IMR-90 (cell line): ENCODE results near the gene IFFO2. TPM values are rescaled to one million over a fixed set of nuclear protein-coding genes. Genes with fewer than 3 reads are reported as not detected.

Source experiments
- ATAC-seq: fragments of 200-7000 bp; cut with Tn5 transposase; 2 replicates; pipeline ENCODE4 v1.9.1; 2020; ENCODE audit warnings: low read depth, mild to moderate bottlenecking, moderate library complexity
- BruUV-seq: library from RNA; stranded (reverse); fragments of 400-500 nt; replicated peaks from 2 replicates; lab custom pipeline; 2021; lab: Mats Ljungman, UMichigan
- CTCF ChIA-PET: fragments of 300-600 bp; formaldehyde crosslinking; extraction: SDS; loops from one replicate; lab custom pipeline; 2021; ENCODE audit warnings: antibody characterized with exemption; lab: Yijun Ruan, JAX
- POLR2A ChIA-PET: fragments of 300-600 bp; sonication (Branson Sonifier 250); formaldehyde crosslinking; loops from one replicate; lab custom pipeline; 2022; ENCODE audit warnings: antibody characterized with exemption; ENCODE audit not compliant: unreplicated experiment; lab: Charles Lee
- DNase-seq: peaks from one replicate; pipeline ENCODE4 v3.0.0; 2013
- H2AFZ ChIP-seq: replicated peaks from 2 replicates; pipeline ENCODE3; 2013; ENCODE audit warnings: low read length, mild to moderate bottlenecking; ENCODE audit not compliant: poor library complexity
- H2AK5ac ChIP-seq: 2 replicates; pipeline ENCODE4 v1.6.1; 2013; ENCODE audit warnings: low read depth, low read length, inconsistent platforms
- H2AK9ac ChIP-seq: replicated peaks from 2 replicates; pipeline ENCODE3; 2013; ENCODE audit warnings: mild to moderate bottlenecking, low read depth, low read length, moderate library complexity; ENCODE audit not compliant: poor library complexity
- H2BK120ac ChIP-seq: 2 replicates; pipeline ENCODE4 v1.6.1; 2013; ENCODE audit warnings: low read depth, low read length, inconsistent platforms
- H2BK15ac ChIP-seq: 3 replicates; pipeline ENCODE4 v1.6.1; 2013; ENCODE audit warnings: low read depth, low read length, inconsistent platforms
- H2BK20ac ChIP-seq: 2 replicates; pipeline ENCODE4 v1.6.1; 2013; ENCODE audit warnings: low read depth, mild to moderate bottlenecking, inconsistent platforms, low read length, moderate library complexity
- H2BK5ac ChIP-seq: 2 replicates; pipeline ENCODE4 v1.6.1; 2013; ENCODE audit warnings: mild to moderate bottlenecking, low read depth, low read length, inconsistent platforms; ENCODE audit not compliant: poor library complexity, severe bottlenecking
- H3K14ac ChIP-seq: replicated peaks from 2 replicates; pipeline ENCODE4 v1.6.1; 2013; ENCODE audit warnings: low read depth, low read length, inconsistent platforms
- H3K18ac ChIP-seq: 2 replicates; pipeline ENCODE4 v1.6.1; 2013; ENCODE audit warnings: low read depth, low read length, control low read depth
- H3K23ac ChIP-seq: 2 replicates; pipeline ENCODE4 v1.6.1; 2013; ENCODE audit warnings: low read depth, low read length, inconsistent platforms
- H3K27ac ChIP-seq: 2 replicates; pipeline ENCODE4 v1.5.1; 2013; ENCODE audit warnings: mild to moderate bottlenecking, control low read depth, low read length; ENCODE audit not compliant: insufficient read depth
- H3K27me3 ChIP-seq: 2 replicates; pipeline ENCODE4 v1.6.1; 2013; ENCODE audit warnings: low read length; ENCODE audit not compliant: control insufficient read depth, insufficient read depth
- H3K36me3 ChIP-seq: 2 replicates; pipeline ENCODE4 v1.6.1; 2013; ENCODE audit warnings: low read length, mixed read lengths; ENCODE audit not compliant: control insufficient read depth, insufficient read depth
- H3K4ac ChIP-seq: 2 replicates; pipeline ENCODE4 v1.6.1; 2013; ENCODE audit warnings: low read depth, low read length, inconsistent platforms
- H3K4me1 ChIP-seq: 2 replicates; pipeline ENCODE4 v1.6.1; 2013; ENCODE audit warnings: low read length, mixed read lengths; ENCODE audit not compliant: control insufficient read depth, insufficient read depth
- H3K4me2 ChIP-seq: 2 replicates; pipeline ENCODE4 v1.6.1; 2013; ENCODE audit warnings: low read depth, mild to moderate bottlenecking, control low read depth, low read length, moderate library complexity
- H3K4me3 ChIP-seq: 2 replicates; pipeline ENCODE4 v1.5.1; 2013; ENCODE audit warnings: low read depth, mild to moderate bottlenecking, control low read depth, low read length, moderate library complexity; ENCODE audit not compliant: insufficient read depth
- H3K56ac ChIP-seq: 2 replicates; pipeline ENCODE4 v1.6.1; 2013; ENCODE audit warnings: low read length, inconsistent platforms; ENCODE audit not compliant: insufficient read depth; ENCODE audit errors: extremely low read depth
- H3K79me1 ChIP-seq, 2 experiments: 2 replicates each; pipeline ENCODE4 v1.6.1; 2013; ENCODE audit warnings: low read length in 2 of 2, inconsistent platforms in 1 of 2, low read depth in 1 of 2
- H3K9ac ChIP-seq: 2 replicates; pipeline ENCODE4 v1.6.1; 2013; ENCODE audit warnings: low read depth, low read length, control low read depth
- H3K9me1 ChIP-seq: 2 replicates; pipeline ENCODE4 v1.6.1; 2013; ENCODE audit warnings: low read length, inconsistent platforms; ENCODE audit not compliant: insufficient read depth
- H3K9me3 ChIP-seq: 2 replicates; pipeline ENCODE4 v1.6.1; 2013; ENCODE audit warnings: low read length; ENCODE audit not compliant: control insufficient read depth, insufficient read depth
- H4K20me1 ChIP-seq: 2 replicates; pipeline ENCODE4 v1.6.1; 2013; ENCODE audit warnings: low read length, inconsistent platforms; ENCODE audit not compliant: insufficient read depth
- H4K5ac ChIP-seq: 2 replicates; pipeline ENCODE4 v1.6.1; 2013; ENCODE audit warnings: mild to moderate bottlenecking, low read depth, low read length, control low read depth
- H4K8ac ChIP-seq, 2 experiments: 2 replicates each; pipeline ENCODE4 v1.6.1; 2013; ENCODE audit warnings: low read depth in 2 of 2, low read length in 2 of 2, control low read depth in 1 of 2, inconsistent platforms in 1 of 2
- H4K91ac ChIP-seq: 2 replicates; pipeline ENCODE4 v1.6.1; 2013; ENCODE audit warnings: low read depth, low read length, inconsistent platforms; ENCODE audit not compliant: insufficient read depth
- BHLHE40 ChIP-seq: fragments of 150-350 bp; IDR thresholded peaks from 2 replicates; pipeline ENCODE4 v1.6.1; 2016; ENCODE audit warnings: mild to moderate bottlenecking, low read depth, low read length
- CEBPB ChIP-seq: IDR thresholded peaks from 2 replicates; pipeline ENCODE4 v1.6.1; 2012; ENCODE audit warnings: low read depth, low read length, improper control_type of control experiment
- CHD1 ChIP-seq: IDR thresholded peaks from 2 replicates; pipeline ENCODE4 v1.6.1; 2012; ENCODE audit warnings: low read depth, low read length, improper control_type of control experiment
- CTCF ChIP-seq: conservative IDR thresholded peaks from 2 replicates; pipeline ENCODE4 v1.5.1; 2012; ENCODE audit warnings: mild to moderate bottlenecking, low read depth, low read length, improper control_type of control experiment
- FOS ChIP-seq: fragments of 150-350 bp; IDR thresholded peaks from 2 replicates; pipeline ENCODE4 v1.6.1; 2016; ENCODE audit warnings: low read depth, low read length
- MAFK ChIP-seq: IDR thresholded peaks from 2 replicates; pipeline ENCODE4 v1.6.1; 2012; ENCODE audit warnings: low read depth, low read length, improper control_type of control experiment
- MAZ ChIP-seq: IDR thresholded peaks from 2 replicates; pipeline ENCODE4 v1.6.1; 2012; ENCODE audit warnings: low read depth, mild to moderate bottlenecking, low read length, improper control_type of control experiment, moderate library complexity, borderline replicate concordance
- MXI1 ChIP-seq: IDR thresholded peaks from 2 replicates; pipeline ENCODE4 v1.6.1; 2012; ENCODE audit warnings: low read depth, mild to moderate bottlenecking, low read length, moderate library complexity, borderline replicate concordance
- NFE2L2 ChIP-seq: fragments of 150-350 bp; IDR thresholded peaks from 2 replicates; pipeline ENCODE4 v1.6.1; 2016; ENCODE audit warnings: low read depth, mild to moderate bottlenecking, low read length
- POLR2A ChIP-seq: IDR thresholded peaks from 2 replicates; pipeline ENCODE4 v1.6.1; 2012; ENCODE audit warnings: mild to moderate bottlenecking, low read depth, low read length
- RAD21 ChIP-seq: IDR thresholded peaks from 2 replicates; pipeline ENCODE4 v1.6.1; 2012; ENCODE audit warnings: low read length, improper control_type of control experiment
- RCOR1 ChIP-seq: IDR thresholded peaks from 2 replicates; pipeline ENCODE4 v1.6.1; 2012; ENCODE audit warnings: mild to moderate bottlenecking, low read length, improper control_type of control experiment; ENCODE audit not compliant: insufficient replicate concordance
- RFX5 ChIP-seq: IDR thresholded peaks from 2 replicates; pipeline ENCODE4 v1.8.0; 2012; ENCODE audit warnings: low read depth, mild to moderate bottlenecking, low read length, moderate library complexity
- SMC3 ChIP-seq: fragments of 150-350 bp; IDR thresholded peaks from 2 replicates; pipeline ENCODE4 v1.6.1; 2016; ENCODE audit warnings: low read depth, mild to moderate bottlenecking, antibody characterized with exemption, low read length, moderate library complexity
- WGBS, 2 experiments: methylation state at CpG; one replicate each; pipeline versions ENCODE4 v1.1.5 to v1.1.7; 2013; ENCODE audit warnings: missing lambda C conversion rate in 2 of 2; ENCODE audit not compliant: insufficient read length in 1 of 2; ENCODE audit errors: extremely low coverage in 2 of 2; 5-methylcytosine and 5-hydroxymethylcytosine counted together
- dilution Hi-C: fragments of 300-500 bp; cut with HindIII; formaldehyde crosslinking; loops from one replicate; pipeline ENCODE4 v1.14.3; 2018; ENCODE audit warnings: low sequenced_read_pairs; ENCODE audit not compliant: unreplicated experiment
- in situ Hi-C: fragments of 300-500 bp; cut with MboI; formaldehyde crosslinking; loops from 3 replicates; pipeline ENCODE4 v1.14.3; 2019; ENCODE audit warnings: low sequenced_read_pairs, inconsistent platforms, mixed read lengths
- intact Hi-C: fragments of 100-400 bp; cut with micrococcal nuclease; formaldehyde crosslinking; loops from 2 replicates; pipeline ENCODE4 v1.10.0; 2022
- polyA plus RNA-seq, 3 experiments: library from polyadenylated mRNA; depleted of rRNA; stranded (reverse); fragments of >200 nt; gene quantifications; 2 replicates each; pipeline ENCODE4 v1.2.3, GENCODE V29; 2012; ENCODE audit warnings: low replicate concordance in 1 of 3
- total RNA-seq: library from RNA; depleted of rRNA; stranded (reverse); fragments of >200 nt; gene quantifications from 2 replicates; pipeline ENCODE4 v1.2.3, GENCODE V29; 2012
- TF ChIP-seq, protein P1 (sequence below): fragments of 150-350 bp; IDR thresholded peaks from 2 replicates; pipeline ENCODE4 v1.6.1; 2017; ENCODE audit warnings: mild to moderate bottlenecking, antibody characterized with exemption, low read length, low read depth
- TF ChIP-seq, protein P2 (sequence below): fragments of 150-350 bp; IDR thresholded peaks from 2 replicates; pipeline ENCODE4 v1.6.1; 2016; ENCODE audit warnings: low read depth, mild to moderate bottlenecking, low read length, moderate library complexity, borderline replicate concordance

IFFO2 gene
- total and polyA plus RNA-seq, 2 of the 4 experiments (the other 2 are of a cell fraction), result 14.5 to 18.2 TPM

GRCh38 chr1:18876210-18876609 lies 80.3 kb downstream of the IFFO2 start:
- no peak overlapping the region for H3K9ac ChIP-seq
- no peak overlapping the region for H3K4ac ChIP-seq
- H2BK20ac ChIP-seq, result no peak overlapping the region
- H3K4me3 ChIP-seq, result no peak overlapping the region
- no peak overlapping the region for H2BK120ac ChIP-seq
- intact Hi-C loops, result no loop called here
- ATAC-seq (no peak), DNase-seq (no peak)
- H3K4me1 ChIP-seq, result no peaks in the 10 kb centered on the region
- no peaks in the 10 kb centered on the region for H4K20me1 ChIP-seq
- WGBS, 2 experiments, result no CpG with 5 or more reads among the region's 10 CpGs
- no peak overlapping the region for H4K91ac ChIP-seq
- ChIA-PET POLR2A (no interaction called here), CTCF (interaction anchor here (0.9 to 1.1 kb wide), 3 partner anchors 11 to 278 kb away, joined by 3 to 4 read pairs (median 4); no protein-coding TSS in a partner anchor)
- H2AK5ac ChIP-seq, result no peak overlapping the region
- no peak overlapping the region for H3K27ac ChIP-seq
- H3K9me1 ChIP-seq, result no peaks in the 10 kb centered on the region
- no peak overlapping the region for H2BK15ac ChIP-seq
- H4K5ac ChIP-seq, result no peak overlapping the region
- H3K27me3 ChIP-seq, result no peaks in the 10 kb centered on the region
- no peak overlapping the region for H3K56ac ChIP-seq
- no peaks in the 10 kb centered on the region for H3K9me3 ChIP-seq
- in situ Hi-C loops, result loop anchor here (10.0 kb wide), 1 partner anchor 281 kb away; no protein-coding TSS in a partner anchor
- TF ChIP-seq RAD21, result no peak
- TF ChIP-seq, protein P1, sequence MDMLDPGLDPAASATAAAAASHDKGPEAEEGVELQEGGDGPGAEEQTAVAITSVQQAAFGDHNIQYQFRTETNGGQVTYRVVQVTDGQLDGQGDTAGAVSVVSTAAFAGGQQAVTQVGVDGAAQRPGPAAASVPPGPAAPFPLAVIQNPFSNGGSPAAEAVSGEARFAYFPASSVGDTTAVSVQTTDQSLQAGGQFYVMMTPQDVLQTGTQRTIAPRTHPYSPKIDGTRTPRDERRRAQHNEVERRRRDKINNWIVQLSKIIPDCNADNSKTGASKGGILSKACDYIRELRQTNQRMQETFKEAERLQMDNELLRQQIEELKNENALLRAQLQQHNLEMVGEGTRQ, result no peak
- no peak for TF ChIP-seq CTCF
- no peak for TF ChIP-seq MAZ
- no peak for TF ChIP-seq POLR2A
- TF ChIP-seq CHD1, result no peak
- no peak for TF ChIP-seq BHLHE40
- TF ChIP-seq NFE2L2, result no peak
- no peak for TF ChIP-seq SMC3
- TF ChIP-seq CEBPB, result no peak
- TF ChIP-seq MAFK, result no peak
- no peak for TF ChIP-seq RFX5
- TF ChIP-seq, protein P2, sequence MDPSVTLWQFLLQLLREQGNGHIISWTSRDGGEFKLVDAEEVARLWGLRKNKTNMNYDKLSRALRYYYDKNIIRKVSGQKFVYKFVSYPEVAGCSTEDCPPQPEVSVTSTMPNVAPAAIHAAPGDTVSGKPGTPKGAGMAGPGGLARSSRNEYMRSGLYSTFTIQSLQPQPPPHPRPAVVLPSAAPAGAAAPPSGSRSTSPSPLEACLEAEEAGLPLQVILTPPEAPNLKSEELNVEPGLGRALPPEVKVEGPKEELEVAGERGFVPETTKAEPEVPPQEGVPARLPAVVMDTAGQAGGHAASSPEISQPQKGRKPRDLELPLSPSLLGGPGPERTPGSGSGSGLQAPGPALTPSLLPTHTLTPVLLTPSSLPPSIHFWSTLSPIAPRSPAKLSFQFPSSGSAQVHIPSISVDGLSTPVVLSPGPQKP, result no peak
- TF ChIP-seq RCOR1, result no peak
- no peak for TF ChIP-seq MXI1
- TF ChIP-seq FOS, result no peak
- H3K36me3 ChIP-seq, result peaks cover 2% of the 10 kb centered on the region
- no peak overlapping the region for H2AFZ ChIP-seq
- no peaks in the 10 kb centered on the region for H3K79me1 ChIP-seq
- dilution Hi-C loops, result no loop called here
- H2AK9ac ChIP-seq, result no peak overlapping the region
- H3K4me2 ChIP-seq, result no peak overlapping the region
- H4K8ac ChIP-seq, result no peak overlapping the region
- H3K23ac ChIP-seq, result no peak overlapping the region
- no peak overlapping the region for H2BK5ac ChIP-seq
- no TSS peak for BruUV-seq
- H3K14ac ChIP-seq, result no peak overlapping the region
- no peak overlapping the region for H3K18ac ChIP-seq
